GM06990 (cell line): ENCODE data around the gene APEH.

Experiments used
- DNase-seq: peaks from one replicate; pipeline ENCODE4 v3.0.0-alpha.2; 2011; ENCODE audit not compliant: insufficient read length; ENCODE audit errors: extremely low read depth
- H3K27me3 ChIP-seq: replicated peaks from 2 replicates; pipeline ENCODE4 v1.6.0; 2011; ENCODE audit warnings: low read length; ENCODE audit not compliant: control insufficient read depth, insufficient read depth
- H3K36me3 ChIP-seq: 2 replicates; pipeline ENCODE4 v1.5.1; 2011; ENCODE audit warnings: low read length; ENCODE audit not compliant: control insufficient read depth, insufficient read depth
- H3K4me3 ChIP-seq: replicated peaks from 2 replicates; pipeline ENCODE4 v1.5.1; 2011; ENCODE audit warnings: low read depth, mild to moderate bottlenecking, control low read depth, low read length
- CTCF ChIP-seq: IDR thresholded peaks from 2 replicates; pipeline ENCODE4 v1.5.1; 2011; ENCODE audit warnings: low read length, control low read depth, mild to moderate bottlenecking, inconsistent platforms; ENCODE audit not compliant: insufficient read depth, poor library complexity, severe bottlenecking

APEH gene

GRCh38 chr3:49636883-49637609, 37.1 kb upstream of the APEH start:
- no peak for TF ChIP-seq CTCF
- no peak for DNase-seq
- no peaks in the 10 kb centered on the region for H3K36me3 ChIP-seq

GRCh38 chr3:49638445-49638844, 35.7 kb upstream of the APEH start:
- no peaks in the 10 kb centered on the region; the same call in 1 of the 2 replicates for H3K27me3 ChIP-seq
- no peak for DNase-seq
- H3K4me3 ChIP-seq = no peak overlapping the region
- no peak for TF ChIP-seq CTCF
- H3K36me3 ChIP-seq = no peaks in the 10 kb centered on the region

More at GRCh38 chr3:49636883-49637609, 37.1 kb upstream of the APEH start:
- Histone ChIP-seq H3K27me3 (no peaks in the 10 kb centered on the region; the same call in 1 of the 2 replicates), H3K4me3 (no peak overlapping the region)

- DNase-seq = no peak
- H3K4me3 ChIP-seq = no peak overlapping the region
- no peaks in the 10 kb centered on the region for H3K36me3 ChIP-seq
- TF ChIP-seq CTCF = no peak
- no peaks in the 10 kb centered on the region; the same call in none of the 2 replicates for H3K27me3 ChIP-seq
Observed at GRCh38 chr3:49639551-49639950, 34.6 kb upstream of the APEH start.

- Histone ChIP-seq H3K4me3 (no peak overlapping the region), H3K36me3 (no peaks in the 10 kb centered on the region), H3K27me3 (no peaks in the 10 kb centered on the region; the same call in none of the 2 replicates)
- DNase-seq = no peak
- TF ChIP-seq CTCF = no peak
Observed at GRCh38 chr3:49641292-49641691, 32.9 kb upstream of the APEH start.

- Histone ChIP-seq H3K27me3 (no peaks in the 10 kb centered on the region; the same call in none of the 2 replicates), H3K36me3 (no peaks in the 10 kb centered on the region), H3K4me3 (no peak overlapping the region)
- no peak for TF ChIP-seq CTCF
- DNase-seq = no peak
Observed at GRCh38 chr3:49641921-49642707, 32.0 kb upstream of the APEH start.
